ENCODE results near the gene MBNL1. TPM values are rescaled to one million over a fixed set of nuclear protein-coding genes. Genes with fewer than 3 reads are reported as not detected.

MBNL1 gene
- total and polyA plus RNA-seq, 2 of the 13 experiments (the other 11 are each of a cell fraction or from before 2014, with no cell fraction given): 27.1 to 55.4 TPM

- TF ChIP-seq USF2 (IDR thresholded peaks at IDR 0.05; ENCODE audit: low read depth, low read length) (no peak), USF2 (CRISPR knock-in tag; IDR thresholded peaks at IDR 0.05; ENCODE audit: borderline replicate concordance) (no peak), ZNF790 (CRISPR knock-in tag; IDR thresholded peaks at IDR 0.05; ENCODE audit: borderline replicate concordance) (no peak; the same call in 1 of the 2 replicates), ZNF468 (CRISPR knock-in tag; IDR thresholded peaks at IDR 0.05) (no peak), KDM2A (CRISPR knock-in tag; IDR thresholded peaks at IDR 0.05; ENCODE audit: borderline replicate concordance, low read depth) (peak; percentile 74; the same call in 1 of the 2 replicates), SMAD1 (CRISPR knock-in tag; IDR thresholded peaks at IDR 0.05; ENCODE audit: borderline replicate concordance, low read depth) (no peak), ZKSCAN1 (IDR thresholded peaks at IDR 0.05; ENCODE audit: low read length) (no peak), ZNF484 (CRISPR knock-in tag; IDR thresholded peaks at IDR 0.05; ENCODE audit: borderline replicate concordance, low read depth) (no peak), EP300 (IDR thresholded peaks at IDR 0.05; ENCODE audit: low read depth in 2 of 2, low read length in 2 of 2) (no peak), EP300 (CRISPR knock-in tag; IDR thresholded peaks at IDR 0.05; ENCODE audit: borderline replicate concordance) (0 out of 2 replicates have a peak, but pooled peaks have one; percentile 38), PCBP1 (IDR thresholded peaks at IDR 0.05; ENCODE audit: borderline replicate concordance, low read depth, low read length) (no peak), PHF20 (CRISPR knock-in tag; IDR thresholded peaks at IDR 0.05) (peak; percentile 19; the same call in 1 of the 2 replicates), ZNF232 (CRISPR knock-in tag; IDR thresholded peaks at IDR 0.05; ENCODE audit: borderline replicate concordance) (peak; percentile 94), NR1H2 (CRISPR knock-in tag; IDR thresholded peaks at IDR 0.05; ENCODE audit: borderline replicate concordance, low read depth) (no peak), CBX2 (IDR thresholded peaks at IDR 0.05; ENCODE audit: low read depth, low read length) (no peak), CBX2 (CRISPR knock-in tag; IDR thresholded peaks at IDR 0.05; ENCODE audit: low read depth) (no peak; the same call in 1 of the 2 replicates), CEBPG (CRISPR knock-in tag; IDR thresholded peaks at IDR 0.05) (no peak; the same call in none of the 2 replicates), CERS6 (CRISPR knock-in tag; IDR thresholded peaks at IDR 0.05) (no peak), TEF (CRISPR knock-in tag; IDR thresholded peaks at IDR 0.05) (peak; percentile 74; the same call in 1 of the 2 replicates), ZNF644 (CRISPR knock-in tag; IDR thresholded peaks at IDR 0.05; ENCODE audit: low read depth) (no peak), PRMT3 (CRISPR knock-in tag; IDR thresholded peaks at IDR 0.05; ENCODE audit: borderline replicate concordance, low read depth) (no peak), ZNF772 (CRISPR knock-in tag; IDR thresholded peaks at IDR 0.05) (no peak; the same call in 1 of the 2 replicates), ZNF550 (CRISPR knock-in tag; IDR thresholded peaks at IDR 0.05; ENCODE audit: borderline replicate concordance) (no peak), PCBP2 (optimal IDR thresholded peaks at IDR 0.05; ENCODE audit: low read depth, low read length, poor library complexity, severe bottlenecking) (no peak), ZNF607 (CRISPR knock-in tag; IDR thresholded peaks at IDR 0.05; ENCODE audit: borderline replicate concordance) (peak; percentile 54; the same call in 1 of the 2 replicates), ZNF12 (CRISPR knock-in tag; IDR thresholded peaks at IDR 0.05) (no peak)
Measured at GRCh38 chr3:152268555-152269055, at the start of gene MBNL1 (continued).
